HG03280 (cell line): Measurements from ENCODE around the gene NEUROD6.

Source experiments
- ATAC-seq: cut with Tn5 transposase; IDR thresholded peaks from one replicate; pipeline ENCODE4 v1.9.1; 2021; ENCODE audit warnings: mild to moderate bottlenecking, moderate library complexity; ENCODE audit not compliant: unreplicated experiment

The NEUROD6 gene

GRCh38 chr7:31335161-31335856 is 5.2 kb downstream of the NEUROD6 start:
- ATAC-seq: no peak

DNA sequence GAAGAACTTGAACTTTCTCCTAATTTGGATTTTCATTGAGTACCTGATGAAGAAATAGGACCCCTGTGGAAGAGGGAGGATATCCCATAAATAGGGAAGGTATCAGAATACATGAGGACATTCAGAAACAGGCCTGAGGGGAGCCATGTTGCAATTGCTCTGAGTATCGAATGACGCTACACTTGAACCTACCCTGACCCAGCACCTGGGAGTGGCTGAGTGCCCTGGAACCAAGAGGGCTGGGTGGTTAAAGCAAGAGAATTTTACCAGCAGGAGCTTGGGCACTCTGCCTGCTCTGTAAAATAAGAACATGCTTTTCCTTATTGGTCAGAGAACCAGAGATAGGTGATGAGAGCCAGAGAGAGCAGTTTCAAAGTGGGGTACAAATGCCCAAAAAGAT is 7.2 kb downstream of the NEUROD6 start:
- no peak for ATAC-seq

- ATAC-seq: no peak
These were observed 13.5 kb downstream of the NEUROD6 start for GRCh38 chr7:31327071-31327470.

DNA sequence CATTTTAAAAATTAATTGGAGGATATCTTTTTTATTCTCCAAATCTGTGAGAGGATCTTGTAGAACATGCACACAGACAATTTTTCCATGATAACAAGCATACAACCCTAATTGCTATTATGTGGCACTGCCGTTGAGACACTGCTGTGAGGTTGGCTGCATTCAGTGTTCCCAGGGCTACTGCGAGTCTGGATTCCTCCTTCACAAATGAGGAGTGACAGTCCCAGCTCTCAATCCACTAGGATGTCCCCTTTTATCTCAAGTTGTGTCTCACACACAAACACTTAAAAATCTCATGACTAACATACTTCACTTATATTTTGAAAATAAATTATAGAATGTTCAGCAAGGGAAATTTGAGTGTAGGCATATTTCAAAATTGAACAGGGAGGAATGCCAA is 14.1 kb downstream of the NEUROD6 start:
- ATAC-seq: no peak

GRCh38 chr7:31323101-31323500 is 17.4 kb downstream of the NEUROD6 start:
- no peak for ATAC-seq

- ATAC-seq: no peak
These were observed 19.9 kb downstream of the NEUROD6 start for GRCh38 chr7:31320675-31321074.

GRCh38 chr7:31318313-31318712 is 22.2 kb downstream of the NEUROD6 start:
- ATAC-seq: no peak

GRCh38 chr7:31316876-31317275 is 23.6 kb downstream of the NEUROD6 start:
- ATAC-seq: no peak

DNA sequence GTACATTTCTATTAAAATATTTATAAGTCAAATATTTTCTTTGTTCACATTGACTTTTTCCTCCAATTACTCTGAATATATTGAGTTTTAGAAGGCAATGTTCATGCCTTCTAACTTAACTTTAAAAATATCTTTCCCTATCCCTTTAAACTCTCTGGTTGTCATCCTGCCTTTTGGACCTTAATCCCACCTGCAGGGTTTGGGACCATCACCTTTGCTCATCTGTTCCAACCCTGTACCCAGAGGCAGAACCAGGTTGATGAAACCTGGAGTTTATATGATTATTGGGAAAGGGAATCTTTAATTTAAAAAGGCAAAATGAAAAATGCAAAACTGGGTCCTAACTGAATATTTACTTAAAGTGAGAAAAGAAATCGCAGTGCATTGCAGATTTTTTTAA is 24.8 kb downstream of the NEUROD6 start:
- ATAC-seq: no peak

- ATAC-seq: no peak
These were observed 25.7 kb downstream of the NEUROD6 start for GRCh38 chr7:31314781-31315180.

- no peak for ATAC-seq
These were observed 27.6 kb downstream of the NEUROD6 start for GRCh38 chr7:31312889-31313288.

GRCh38 chr7:31311552-31311951 is 29.0 kb downstream of the NEUROD6 start:
- ATAC-seq: no peak

GRCh38 chr7:31310321-31310935 is 30.1 kb downstream of the NEUROD6 start:
- ATAC-seq: no peak

GRCh38 chr7:31309407-31309806 is 31.1 kb downstream of the NEUROD6 start:
- ATAC-seq: no peak

GRCh38 chr7:31308652-31309051 is 31.9 kb downstream of the NEUROD6 start:
- no peak for ATAC-seq

DNA sequence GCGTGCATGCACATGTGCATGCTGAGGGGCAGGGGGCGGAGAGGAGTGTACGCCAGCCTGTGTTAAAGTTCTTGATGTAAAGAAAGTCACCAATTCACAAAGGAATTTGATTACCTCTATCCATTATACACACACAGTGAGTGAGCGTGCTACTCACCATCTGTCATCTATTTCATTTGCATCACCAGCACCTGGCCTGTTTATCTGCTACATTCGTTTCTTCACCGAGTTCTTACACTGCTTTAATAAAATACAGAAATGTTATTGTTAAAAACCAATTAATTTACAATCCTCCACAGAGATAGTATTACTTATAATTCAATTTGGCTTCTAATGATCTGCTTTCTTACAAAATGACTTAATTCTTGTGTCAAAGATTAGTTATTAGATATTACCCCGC is 32.6 kb downstream of the NEUROD6 start:
- ATAC-seq: no peak

DNA sequence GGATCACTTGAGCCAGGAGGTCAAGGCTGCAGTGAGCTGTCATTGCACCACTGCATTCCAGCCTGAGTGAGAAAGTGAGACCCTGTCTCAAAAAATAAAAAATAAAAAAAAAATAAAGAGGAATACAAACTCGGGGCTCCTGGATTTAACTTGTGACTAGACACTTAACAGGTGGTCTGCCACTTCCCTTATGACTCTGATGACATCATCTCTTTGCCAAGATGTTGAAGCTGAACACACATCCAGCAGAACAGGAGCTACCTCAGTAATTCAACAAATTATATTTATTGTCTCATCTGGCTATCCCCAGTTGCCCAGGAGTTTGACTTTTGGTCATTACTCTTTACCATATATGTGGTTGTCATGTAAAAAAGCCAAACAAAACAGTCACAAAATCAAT is 35.3 kb downstream of the NEUROD6 start:
- ATAC-seq: no peak

GRCh38 chr7:31304446-31304845 is 36.1 kb downstream of the NEUROD6 start:
- no peak for ATAC-seq

DNA sequence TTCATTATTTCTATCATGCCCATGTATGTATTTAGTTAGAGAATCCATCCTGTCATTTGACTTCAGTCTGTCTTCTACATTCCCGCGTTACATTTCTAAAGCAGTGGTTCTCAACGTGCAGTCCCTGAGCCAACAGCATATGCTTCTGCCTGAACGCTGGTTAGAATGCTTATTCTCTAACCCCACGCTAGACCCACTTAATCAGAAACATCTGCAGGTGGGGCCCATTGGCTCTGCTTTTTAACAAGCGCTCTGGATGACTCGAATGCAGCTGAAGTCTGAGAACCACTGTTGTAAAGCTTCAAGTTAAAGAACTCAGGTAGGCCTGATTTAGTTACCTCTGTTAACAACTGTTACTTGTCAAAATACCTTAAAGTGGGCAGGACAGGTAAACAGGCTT is 38.2 kb downstream of the NEUROD6 start:
- no peak for ATAC-seq

DNA sequence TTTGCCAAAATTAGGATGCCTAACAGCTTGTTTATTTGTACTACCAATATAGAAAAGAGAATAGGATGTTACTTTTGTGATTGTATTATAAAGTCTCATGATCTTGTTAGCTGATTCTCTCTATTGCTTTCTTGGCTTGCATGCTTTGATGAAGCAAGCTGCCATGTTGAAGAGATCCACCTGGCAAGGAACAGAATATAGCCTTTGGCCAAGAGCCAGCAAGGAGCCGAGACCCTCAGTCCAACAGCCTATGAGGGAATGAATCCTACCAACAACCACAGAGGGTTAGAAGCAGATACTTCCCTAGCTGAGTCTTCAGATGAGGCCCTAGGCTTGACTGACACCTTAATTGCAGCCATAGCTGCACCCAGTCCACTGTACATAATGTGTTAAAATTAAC is 41.2 kb downstream of the NEUROD6 start:
- ATAC-seq: no peak

- no peak for ATAC-seq
These were observed 49.9 kb downstream of the NEUROD6 start for GRCh38 chr7:31290601-31291000.
